Kidney capillary endothelial cell (primary cell): ENCODE measurements around the gene IL32.

Experiments
- DNase-seq: peaks from one replicate; pipeline ENCODE4 v3.0.0-alpha.2; 2018; ENCODE audit warnings: low spot score

IL32 gene

GRCh38 chr16:3115561-3115960, 50.1 kb downstream of the IL32 start:
- no peak for DNase-seq

DNA sequence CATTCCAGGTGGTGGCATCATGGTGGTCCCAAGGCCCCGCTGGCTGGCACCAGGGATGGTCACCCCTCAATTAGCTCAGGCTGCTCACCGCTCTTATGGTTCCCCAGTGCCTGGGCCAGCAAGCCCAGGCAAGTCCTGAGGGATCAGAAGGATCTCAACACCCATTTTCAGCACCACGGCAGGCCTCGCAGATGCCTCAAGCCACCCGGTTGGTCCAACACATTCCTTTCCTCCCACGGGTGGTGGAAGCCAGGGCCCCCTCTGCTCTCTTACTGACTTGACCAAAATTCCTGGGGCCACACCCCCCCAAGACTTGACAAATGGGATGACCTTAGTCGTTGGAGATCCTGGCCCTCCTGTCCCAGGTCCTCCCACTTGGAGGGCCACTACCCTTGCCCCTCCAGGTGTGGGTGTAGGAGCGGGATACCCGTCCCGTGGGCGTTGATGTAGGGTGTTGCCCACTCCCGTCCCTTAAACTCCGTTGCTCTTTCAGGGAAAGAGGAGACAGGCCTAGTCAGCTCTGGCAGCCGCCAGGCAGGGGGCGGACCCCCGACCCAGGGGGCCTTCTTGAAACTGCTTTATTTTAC, 52.9 kb downstream of the IL32 start:
- no peak for DNase-seq

DNA sequence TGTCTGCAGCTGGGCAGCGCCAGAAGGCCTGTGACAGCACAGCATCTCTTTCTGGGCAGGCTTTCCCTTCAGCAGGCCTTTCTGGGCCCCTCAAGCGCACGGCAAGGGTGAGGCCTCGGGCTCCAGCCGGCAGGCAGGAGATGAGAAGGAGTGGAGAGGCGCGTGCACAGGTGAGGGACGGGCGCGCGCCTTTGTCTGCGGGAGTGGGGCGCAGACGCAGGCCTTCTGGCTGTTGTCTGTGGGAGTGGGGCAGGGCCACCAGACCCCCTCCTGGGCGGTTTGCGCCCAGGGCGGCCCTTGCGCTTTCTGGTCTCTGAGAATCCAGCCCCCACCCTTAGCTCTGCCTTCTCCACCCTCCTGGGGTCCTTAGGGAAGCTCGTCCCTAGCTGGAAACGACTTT, 53.4 kb downstream of the IL32 start:
- no peak for DNase-seq
